GM10266 (cell line): ENCODE results near the gene NCAM1.

ENCODE experiments used
- DNase-seq: peaks from one replicate; pipeline ENCODE4 v3.0.0; 2012; ENCODE audit errors: extremely low spot score
- CTCF ChIP-seq: IDR thresholded peaks from 2 replicates; pipeline ENCODE4 v1.5.1; 2012; ENCODE audit warnings: mild to moderate bottlenecking, low read depth; ENCODE audit not compliant: control insufficient read depth, insufficient read depth; ENCODE audit errors: missing control alignments

The NCAM1 gene

DNA sequence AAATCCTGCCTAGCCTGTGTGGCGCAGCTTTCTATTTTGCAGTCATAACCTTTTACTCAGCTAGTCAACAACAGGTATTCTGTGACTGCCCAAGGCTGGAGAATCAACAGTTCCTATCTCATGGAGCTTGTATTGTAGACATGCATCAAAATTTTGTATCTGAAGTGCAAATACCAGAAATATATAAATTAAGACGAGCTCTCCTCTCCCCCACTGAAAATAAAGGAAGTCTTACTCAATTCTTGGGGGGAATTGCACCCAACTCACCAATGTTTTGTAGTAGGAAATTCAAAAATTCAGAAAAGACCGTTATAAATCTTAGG lies 153.4 kb downstream of the NCAM1 start:
- TF ChIP-seq CTCF, result no peak
- DNase-seq, result no peak

DNA sequence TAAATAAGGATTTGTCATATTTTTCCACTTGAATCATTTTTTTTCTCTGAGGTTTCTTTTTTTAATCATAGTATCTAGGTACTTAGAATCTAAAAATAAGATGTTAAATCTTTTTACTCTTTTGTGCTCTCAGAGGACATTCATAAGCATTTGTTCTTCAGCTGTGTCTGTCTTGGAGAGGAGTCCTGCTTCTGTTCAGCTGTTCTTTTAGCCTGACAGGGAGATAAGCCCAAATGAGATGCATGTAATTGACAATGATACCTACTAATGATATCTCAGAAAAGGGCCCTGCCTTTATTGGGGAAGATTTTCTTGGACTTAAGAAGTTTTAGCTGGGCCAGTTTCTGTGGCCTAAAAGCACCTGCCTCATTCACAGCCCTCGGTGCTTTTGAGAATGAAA lies 156.9 kb downstream of the NCAM1 start:
- DNase-seq, result no peak
- TF ChIP-seq CTCF, result no peak

GRCh38 chr11:113119074-113119473 lies 157.9 kb downstream of the NCAM1 start:
- no peak for TF ChIP-seq CTCF
- DNase-seq, result no peak

GRCh38 chr11:113119966-113120736 lies 158.9 kb downstream of the NCAM1 start:
- DNase-seq, result no peak
- TF ChIP-seq CTCF, result no peak

DNA sequence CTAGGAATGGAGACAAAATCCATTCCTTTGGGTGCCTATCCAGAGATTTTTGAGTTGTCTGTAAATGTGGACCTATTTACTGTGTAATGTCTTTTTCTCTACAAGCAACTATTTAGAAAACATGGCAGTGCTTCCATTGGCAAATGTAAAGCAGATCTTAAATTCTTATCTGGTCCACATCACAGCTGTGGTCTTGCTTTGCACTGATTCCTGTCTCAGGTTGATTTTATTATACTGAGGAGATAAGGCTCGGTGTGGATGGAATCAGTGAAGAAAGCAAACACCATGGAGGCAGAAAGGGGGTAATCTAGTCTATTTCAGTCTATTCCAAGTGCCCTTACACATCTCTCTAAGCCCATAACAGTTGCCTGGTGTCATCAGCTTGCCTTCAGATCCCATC lies 160.5 kb downstream of the NCAM1 start:
- no peak for DNase-seq
- TF ChIP-seq CTCF, result no peak

GRCh38 chr11:113124006-113124405 lies 162.8 kb downstream of the NCAM1 start:
- no peak for DNase-seq
- TF ChIP-seq CTCF, result no peak

DNA sequence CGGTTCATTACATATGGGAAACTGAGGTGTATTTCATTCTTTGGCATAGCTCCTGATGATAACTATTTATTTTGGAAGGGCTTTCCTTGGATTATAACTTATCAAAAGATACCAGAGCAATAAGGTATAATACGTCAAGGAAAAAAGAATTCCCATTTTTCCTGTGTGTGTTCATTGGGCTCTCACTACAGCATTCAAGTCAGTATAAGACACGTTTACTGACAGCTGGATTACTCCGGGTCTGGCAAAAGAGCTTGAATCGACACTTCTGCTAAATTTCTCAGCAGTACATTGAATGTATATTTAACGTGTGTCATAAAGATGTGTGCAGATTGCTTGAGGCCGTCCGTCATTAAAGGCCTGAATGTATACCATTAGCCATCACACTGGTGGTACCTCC lies 163.4 kb downstream of the NCAM1 start:
- TF ChIP-seq CTCF, result no peak
- DNase-seq, result no peak
